IPS DF 4.7 (cell line): ENCODE results near the gene C15orf40.
"Not testable (repeated sequence)": the region's sequence is repeated elsewhere in the genome, so short reads cannot be mapped to it uniquely, and the experiment has no call there.

Experiments
- DNase-seq: peaks from one replicate; pipeline ENCODE4 v3.0.0-alpha.2; 2013; ENCODE audit warnings: low spot score; ENCODE audit errors: extremely low read depth

Gene C15orf40

DNA sequence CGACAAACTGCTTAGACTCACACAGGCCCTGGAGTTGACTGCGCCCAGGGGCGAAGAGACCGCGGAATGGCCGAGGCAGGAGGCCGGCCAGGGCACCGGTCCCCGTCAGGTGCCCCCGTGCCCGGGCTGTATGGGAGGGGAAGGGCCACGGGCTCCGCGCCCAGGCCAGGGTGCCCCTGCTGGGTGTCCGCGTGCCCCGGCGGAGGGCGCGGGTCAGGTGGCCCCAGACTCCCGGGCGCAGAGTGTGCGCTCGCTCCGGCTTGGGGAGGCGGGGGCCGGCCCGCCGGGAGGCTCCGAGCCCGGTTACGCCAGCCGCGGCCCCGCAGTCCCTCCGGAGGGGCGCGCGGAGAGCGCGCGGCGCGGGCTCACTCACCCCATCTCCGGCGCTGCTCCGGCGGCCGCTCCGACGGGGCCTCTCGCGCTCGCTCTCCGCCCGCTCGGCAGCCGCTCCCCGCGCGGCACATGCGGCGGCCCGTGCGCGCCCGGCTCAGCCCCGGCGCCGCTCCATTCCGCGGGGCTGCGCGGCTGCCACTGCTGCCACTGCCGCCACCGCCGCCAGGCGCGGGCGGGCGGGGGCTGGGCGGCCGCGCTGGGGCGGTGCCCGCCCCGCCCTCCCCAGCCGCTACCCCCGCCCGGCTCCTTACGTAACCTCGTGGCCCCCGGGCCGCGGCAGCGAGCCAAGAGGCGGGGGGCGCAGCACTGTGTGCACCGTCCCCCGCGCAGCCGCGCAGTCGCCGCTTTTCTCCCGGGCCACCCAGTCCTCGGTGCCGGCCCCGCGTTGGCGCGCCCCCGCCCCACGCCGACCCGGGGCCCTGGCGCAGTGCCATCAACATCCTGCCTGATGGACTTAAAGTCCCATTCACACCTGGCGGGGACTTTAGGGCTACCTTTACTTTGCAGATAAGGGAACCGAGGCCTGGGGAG, 59.0 kb downstream of the C15orf40 start, which contains the start of gene HOMER2:
Gene HOMER2 (minus strand): TSS at position 563 of the 924 bp plus-strand sequence. CDS start 185 bp downstream, at position 378.
- DNase-seq: no peak

DNA sequence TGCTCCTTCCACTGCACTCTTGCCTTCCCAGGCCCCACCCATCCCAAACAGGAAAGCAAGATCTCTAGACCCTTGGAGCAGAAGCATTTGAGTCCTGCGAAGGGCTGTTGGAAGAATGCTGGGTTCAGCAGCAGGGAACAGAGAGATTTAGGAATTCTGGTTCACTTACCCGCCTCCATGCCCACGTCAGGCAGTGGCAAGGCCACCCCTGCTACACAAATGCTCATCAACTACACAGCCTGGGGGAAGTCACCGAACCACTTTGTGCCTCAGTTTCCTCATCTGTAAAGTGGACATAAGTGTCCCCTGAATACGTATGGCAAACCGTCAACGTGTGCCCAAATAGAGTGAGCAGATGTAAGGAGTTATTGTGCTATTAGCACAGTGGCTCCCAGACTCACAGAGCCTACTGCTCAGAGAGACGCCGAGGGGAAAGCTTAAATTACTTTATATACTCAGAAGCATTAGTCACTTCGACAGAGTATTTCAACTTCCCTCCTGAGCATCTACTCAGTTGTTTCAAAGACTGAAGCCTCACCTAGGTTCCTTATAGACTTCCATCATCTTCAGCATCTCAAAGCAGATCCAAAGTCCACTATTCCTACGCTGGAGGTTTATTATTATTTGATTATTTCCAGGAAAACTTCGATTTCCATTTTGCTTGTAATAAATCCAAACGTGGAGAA, 59.8 kb downstream of the C15orf40 start:
- DNase-seq: no peak

DNA sequence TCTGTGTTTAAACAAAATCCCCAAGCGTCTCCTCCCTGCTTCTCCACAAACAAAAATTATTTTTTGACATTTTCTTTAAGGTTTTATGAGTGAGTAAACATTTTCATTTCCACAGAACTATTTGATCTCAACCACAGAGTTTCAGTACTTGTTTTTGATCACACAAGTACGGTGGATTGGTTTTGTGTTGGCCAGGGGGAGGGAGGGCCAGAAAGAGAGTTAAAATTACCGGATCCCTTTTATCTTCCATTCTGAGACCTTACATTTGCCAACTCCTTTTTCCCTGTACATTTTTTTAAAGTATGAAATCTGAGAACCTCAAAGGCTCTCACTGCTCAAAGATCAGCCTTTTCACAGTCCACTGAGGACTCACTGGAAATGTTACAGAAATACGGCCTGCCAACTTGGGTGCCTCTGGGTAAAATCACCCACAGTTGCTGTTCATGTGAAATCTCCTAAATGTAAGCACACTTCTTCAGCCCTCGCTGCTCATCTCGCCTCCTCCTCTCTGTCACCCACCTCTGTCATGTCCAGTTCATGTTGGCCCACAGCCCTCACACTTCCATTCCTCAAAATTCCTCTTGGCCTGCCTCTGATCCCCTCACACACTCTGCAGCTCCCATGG, 60.6 kb downstream of the C15orf40 start:
- DNase-seq: no peak

DNA sequence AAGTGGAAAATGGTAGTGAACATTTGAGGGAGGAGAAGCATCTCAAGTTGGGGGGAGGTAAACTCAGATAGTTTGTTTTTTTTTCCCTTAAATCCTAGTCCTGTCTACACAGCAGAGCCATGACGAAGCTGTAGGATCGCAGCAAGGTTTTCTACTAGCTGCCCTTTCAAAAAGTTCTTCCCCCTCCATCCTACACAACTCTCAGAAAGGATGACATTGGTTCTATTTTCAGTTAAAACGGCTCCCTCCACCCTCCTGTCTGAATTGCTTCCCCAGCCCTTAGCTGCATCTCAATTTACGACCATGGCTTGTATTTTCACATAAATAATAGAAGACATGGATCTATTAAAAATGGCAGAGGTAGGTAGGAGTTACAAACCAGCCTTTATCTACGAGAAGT, 61.1 kb downstream of the C15orf40 start:
- DNase-seq: no peak

DNA sequence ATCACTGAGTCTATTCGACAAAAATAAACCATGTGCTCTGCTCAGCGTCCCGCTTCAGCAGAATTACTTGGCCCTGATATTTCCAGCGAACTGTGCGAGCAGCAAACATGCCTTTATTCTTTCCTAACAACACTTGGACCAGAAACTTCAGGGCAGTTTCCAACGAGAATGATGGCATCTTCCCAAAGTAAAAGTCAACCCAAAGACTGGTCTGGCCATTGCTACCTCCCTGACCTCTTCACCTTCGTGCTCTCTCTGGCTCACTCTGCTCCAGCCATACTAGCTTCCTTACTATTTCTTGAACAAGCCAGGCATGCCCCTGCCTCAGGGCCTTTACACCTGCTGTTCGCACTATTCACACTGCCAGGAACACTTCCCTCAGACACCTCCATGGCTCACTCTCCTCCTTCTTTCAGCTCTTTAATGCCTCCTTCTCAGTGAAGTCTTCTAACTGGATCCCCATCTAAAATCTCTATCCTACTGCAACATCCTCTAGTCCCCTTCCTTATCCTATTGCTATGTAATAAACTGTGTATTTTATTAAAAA, 65.2 kb downstream of the C15orf40 start:
- DNase-seq: no peak

DNA sequence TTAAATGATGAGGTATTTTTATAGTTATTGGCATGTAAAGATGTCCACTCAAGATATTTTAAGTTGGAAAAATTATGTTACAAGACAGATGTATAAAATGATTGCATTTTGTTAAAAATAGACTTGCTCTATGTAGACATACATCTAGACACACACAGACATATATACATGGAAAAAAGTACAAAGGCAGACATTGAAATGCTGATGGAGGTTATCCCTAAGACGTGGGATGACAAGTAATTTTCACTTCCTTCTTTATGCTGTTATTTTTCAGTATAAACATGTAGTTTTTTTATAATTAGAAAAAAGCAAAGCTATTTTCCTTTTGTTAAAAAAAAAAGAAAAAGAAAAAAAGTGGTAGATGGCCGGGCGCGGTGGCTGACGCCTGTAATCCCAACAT, 66.1 kb downstream of the C15orf40 start:
- no peak for DNase-seq

DNA sequence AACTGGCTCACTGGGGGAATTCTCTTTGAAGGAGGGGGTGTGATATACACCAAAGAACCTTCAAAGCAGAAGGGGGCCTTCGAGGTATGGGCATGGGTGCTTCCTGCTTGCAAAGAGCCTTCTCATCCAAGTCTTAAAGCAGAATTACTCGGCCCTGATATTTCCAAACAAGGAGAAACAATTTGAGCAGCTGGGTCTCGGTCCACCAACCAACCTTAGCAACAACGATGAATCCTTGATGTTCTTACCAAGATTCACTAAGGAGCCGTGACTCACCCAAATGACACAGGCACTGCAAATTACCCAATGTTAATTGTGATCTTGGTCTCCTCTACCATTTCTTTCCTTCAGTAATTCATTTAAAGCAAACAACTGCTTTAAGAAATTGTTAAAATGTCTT, 66.6 kb downstream of the C15orf40 start:
- no peak for DNase-seq

DNA sequence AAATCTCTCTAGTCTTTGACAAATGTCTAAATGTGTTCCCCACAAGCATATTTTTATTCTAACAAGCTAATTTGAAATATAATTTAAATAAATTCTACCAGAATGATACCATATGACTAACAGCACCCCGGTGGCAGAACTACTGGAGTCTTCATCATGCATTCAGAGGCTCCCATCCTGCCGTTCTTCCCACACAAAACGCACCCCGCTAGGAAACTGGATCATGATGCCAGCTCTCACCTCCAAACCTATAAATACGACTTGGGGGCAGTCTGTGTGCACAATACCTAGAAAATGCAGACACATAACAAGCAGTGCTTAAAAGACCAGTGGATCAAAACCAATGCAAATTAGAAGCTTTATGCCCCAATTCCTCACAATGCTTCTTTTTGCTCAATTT, 67.4 kb downstream of the C15orf40 start:
- DNase-seq: no peak

DNA sequence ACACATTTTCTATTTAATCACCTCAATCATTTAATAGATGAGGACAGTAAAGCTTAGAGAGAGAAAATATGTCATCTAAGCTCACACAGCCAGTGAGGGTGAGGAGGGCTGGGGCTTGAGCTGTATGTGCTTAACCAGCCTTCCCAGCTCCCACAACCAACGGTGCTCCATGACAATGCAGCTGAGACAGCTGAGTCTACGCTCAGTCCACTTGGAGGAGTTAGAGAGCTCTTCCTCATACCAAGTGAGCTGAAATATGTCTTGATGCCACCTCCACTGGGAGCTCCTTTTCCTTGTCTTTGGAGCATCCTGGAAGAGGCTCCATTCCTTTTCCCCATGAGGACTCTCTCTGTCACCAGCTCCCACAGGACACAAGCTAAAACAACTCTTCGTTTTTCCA, 68.3 kb downstream of the C15orf40 start:
- no peak for DNase-seq

DNA sequence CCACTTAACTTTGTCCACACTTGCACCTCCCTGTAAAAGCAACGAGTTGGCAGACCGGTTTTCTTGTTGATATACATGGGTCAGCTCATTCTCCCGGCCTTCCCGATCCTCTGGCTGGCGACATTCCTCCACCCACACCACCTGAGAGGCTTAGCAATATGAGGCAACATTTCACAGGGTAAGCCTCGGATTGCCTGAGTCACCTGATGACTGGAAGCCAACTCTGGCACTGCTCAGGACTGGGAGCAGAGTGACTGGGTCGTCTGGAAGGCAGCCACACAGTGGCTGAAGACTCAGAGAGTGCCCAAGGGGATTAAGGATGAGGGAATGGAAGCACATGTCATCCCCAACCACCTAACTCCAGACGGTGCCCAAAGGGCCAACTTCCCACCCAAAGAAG, 68.7 kb downstream of the C15orf40 start:
- DNase-seq: no peak

DNA sequence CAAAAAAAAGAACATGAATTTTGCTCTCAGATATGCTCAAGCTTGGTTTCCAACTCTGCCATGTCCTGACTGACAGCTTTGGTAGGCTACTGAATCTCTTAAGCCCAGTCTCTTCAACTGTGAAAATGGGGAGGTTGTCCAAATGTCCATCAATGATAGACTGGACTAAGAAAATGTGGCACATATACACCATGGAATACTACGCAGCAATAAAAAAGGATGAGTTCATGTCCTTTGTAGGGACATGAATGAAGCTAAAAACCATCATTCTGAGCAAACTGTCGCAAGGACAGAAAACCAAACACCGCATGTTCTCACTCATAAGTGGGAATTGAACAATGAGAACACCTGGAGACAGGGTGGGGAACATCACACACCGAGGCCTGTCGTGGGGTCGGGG, 71.8 kb downstream of the C15orf40 start:
- DNase-seq: not testable (repeated sequence)
